GM12878 (cell line): ENCODE results near the gene STK39.

ENCODE experiments used
- CREM ChIP-seq: IDR thresholded peaks from 2 replicates; pipeline ENCODE4 v1.6.1; 2014; ENCODE audit warnings: antibody characterized with exemption, low read depth
- ZZZ3 ChIP-seq: IDR thresholded peaks from 2 replicates; pipeline ENCODE4 v1.6.1; 2011; ENCODE audit warnings: low read depth; ENCODE audit not compliant: control insufficient read depth, insufficient read length
- TF ChIP-seq, protein P1 (sequence below), 3 experiments: IDR thresholded peaks in 2 of 3; conservative IDR thresholded peaks in 1 of 3; 2 replicates each; pipeline ENCODE4 v1.5.1; 2011; ENCODE audit warnings: low read depth in 3 of 3, low read length in 3 of 3, mild to moderate bottlenecking in 3 of 3, control low read depth in 2 of 3, moderate library complexity in 2 of 3, inconsistent platforms in 1 of 3, mixed read lengths in 1 of 3; ENCODE audit not compliant: control insufficient read depth in 2 of 3, insufficient read depth in 1 of 3; ENCODE audit errors: extremely low read depth in 1 of 3
- TF ChIP-seq, protein P2 (sequence below): IDR thresholded peaks from 2 replicates; pipeline ENCODE4 v1.6.1; 2012; ENCODE audit warnings: mild to moderate bottlenecking, low read depth, low read length

DNA sequence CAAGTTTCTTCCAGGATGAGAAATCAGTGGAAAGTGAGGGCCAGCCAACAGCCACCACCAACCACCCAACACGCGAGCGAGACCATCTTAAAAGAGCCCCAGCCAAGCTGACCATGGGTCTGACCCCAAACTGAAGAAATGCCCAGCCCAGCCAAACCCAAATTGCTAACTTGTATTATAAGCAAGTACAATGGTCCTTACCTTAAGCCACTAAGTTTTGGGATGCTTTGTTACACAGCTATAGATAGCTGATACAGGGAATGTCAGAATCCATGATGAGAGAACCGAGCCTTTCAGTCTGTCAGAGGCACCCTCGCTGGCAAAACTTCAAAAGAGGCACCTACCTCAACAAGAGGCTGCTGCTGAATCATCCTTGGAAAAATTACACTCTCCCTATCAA lies 17.0 kb downstream of the STK39 start:
- TF ChIP-seq, protein P1, sequence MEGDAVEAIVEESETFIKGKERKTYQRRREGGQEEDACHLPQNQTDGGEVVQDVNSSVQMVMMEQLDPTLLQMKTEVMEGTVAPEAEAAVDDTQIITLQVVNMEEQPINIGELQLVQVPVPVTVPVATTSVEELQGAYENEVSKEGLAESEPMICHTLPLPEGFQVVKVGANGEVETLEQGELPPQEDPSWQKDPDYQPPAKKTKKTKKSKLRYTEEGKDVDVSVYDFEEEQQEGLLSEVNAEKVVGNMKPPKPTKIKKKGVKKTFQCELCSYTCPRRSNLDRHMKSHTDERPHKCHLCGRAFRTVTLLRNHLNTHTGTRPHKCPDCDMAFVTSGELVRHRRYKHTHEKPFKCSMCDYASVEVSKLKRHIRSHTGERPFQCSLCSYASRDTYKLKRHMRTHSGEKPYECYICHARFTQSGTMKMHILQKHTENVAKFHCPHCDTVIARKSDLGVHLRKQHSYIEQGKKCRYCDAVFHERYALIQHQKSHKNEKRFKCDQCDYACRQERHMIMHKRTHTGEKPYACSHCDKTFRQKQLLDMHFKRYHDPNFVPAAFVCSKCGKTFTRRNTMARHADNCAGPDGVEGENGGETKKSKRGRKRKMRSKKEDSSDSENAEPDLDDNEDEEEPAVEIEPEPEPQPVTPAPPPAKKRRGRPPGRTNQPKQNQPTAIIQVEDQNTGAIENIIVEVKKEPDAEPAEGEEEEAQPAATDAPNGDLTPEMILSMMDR (IDR thresholded peaks at IDR 0.05 in 2 of 3, conservative IDR thresholded peaks at IDR 0.05 in 1 of 3; ENCODE audit: control insufficient read depth in 2 of 3, extremely low read depth in 1 of 3, insufficient read depth in 1 of 3, low read depth in 3 of 3, low read length in 3 of 3), result no peak
- TF ChIP-seq, protein P2, sequence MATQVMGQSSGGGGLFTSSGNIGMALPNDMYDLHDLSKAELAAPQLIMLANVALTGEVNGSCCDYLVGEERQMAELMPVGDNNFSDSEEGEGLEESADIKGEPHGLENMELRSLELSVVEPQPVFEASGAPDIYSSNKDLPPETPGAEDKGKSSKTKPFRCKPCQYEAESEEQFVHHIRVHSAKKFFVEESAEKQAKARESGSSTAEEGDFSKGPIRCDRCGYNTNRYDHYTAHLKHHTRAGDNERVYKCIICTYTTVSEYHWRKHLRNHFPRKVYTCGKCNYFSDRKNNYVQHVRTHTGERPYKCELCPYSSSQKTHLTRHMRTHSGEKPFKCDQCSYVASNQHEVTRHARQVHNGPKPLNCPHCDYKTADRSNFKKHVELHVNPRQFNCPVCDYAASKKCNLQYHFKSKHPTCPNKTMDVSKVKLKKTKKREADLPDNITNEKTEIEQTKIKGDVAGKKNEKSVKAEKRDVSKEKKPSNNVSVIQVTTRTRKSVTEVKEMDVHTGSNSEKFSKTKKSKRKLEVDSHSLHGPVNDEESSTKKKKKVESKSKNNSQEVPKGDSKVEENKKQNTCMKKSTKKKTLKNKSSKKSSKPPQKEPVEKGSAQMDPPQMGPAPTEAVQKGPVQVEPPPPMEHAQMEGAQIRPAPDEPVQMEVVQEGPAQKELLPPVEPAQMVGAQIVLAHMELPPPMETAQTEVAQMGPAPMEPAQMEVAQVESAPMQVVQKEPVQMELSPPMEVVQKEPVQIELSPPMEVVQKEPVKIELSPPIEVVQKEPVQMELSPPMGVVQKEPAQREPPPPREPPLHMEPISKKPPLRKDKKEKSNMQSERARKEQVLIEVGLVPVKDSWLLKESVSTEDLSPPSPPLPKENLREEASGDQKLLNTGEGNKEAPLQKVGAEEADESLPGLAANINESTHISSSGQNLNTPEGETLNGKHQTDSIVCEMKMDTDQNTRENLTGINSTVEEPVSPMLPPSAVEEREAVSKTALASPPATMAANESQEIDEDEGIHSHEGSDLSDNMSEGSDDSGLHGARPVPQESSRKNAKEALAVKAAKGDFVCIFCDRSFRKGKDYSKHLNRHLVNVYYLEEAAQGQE, result no peak
- TF ChIP-seq CREM (no peak), ZZZ3 (no peak)
